GM12891 (cell line): ENCODE data around the gene TRIM50.

Source experiments
- PAX5 ChIP-seq: IDR thresholded peaks from 2 replicates; pipeline ENCODE4 v1.6.1; 2011; ENCODE audit warnings: low read length, moderate library complexity, mild to moderate bottlenecking; ENCODE audit not compliant: insufficient read depth, severe bottlenecking
- POLR2A ChIP-seq: IDR thresholded peaks from 2 replicates; pipeline ENCODE4 v1.6.1; 2011; ENCODE audit warnings: low read depth, low read length, control low read depth
- POLR2AphosphoS5 ChIP-seq: IDR thresholded peaks from 2 replicates; pipeline ENCODE4 v1.6.1; 2011; ENCODE audit warnings: low read depth, low read length, control low read depth
- POU2F2 ChIP-seq: IDR thresholded peaks from 2 replicates; pipeline ENCODE4 v1.6.1; 2011; ENCODE audit warnings: low read depth, mild to moderate bottlenecking, control low read depth, low read length, moderate library complexity
- SPI1 ChIP-seq: IDR thresholded peaks from 2 replicates; pipeline ENCODE4 v1.6.1; 2011; ENCODE audit warnings: low read depth, low read length, control low read depth
- TAF1 ChIP-seq: IDR thresholded peaks from 2 replicates; pipeline ENCODE4 v1.6.1; 2011; ENCODE audit warnings: low read depth, low read length, control low read depth

DNA sequence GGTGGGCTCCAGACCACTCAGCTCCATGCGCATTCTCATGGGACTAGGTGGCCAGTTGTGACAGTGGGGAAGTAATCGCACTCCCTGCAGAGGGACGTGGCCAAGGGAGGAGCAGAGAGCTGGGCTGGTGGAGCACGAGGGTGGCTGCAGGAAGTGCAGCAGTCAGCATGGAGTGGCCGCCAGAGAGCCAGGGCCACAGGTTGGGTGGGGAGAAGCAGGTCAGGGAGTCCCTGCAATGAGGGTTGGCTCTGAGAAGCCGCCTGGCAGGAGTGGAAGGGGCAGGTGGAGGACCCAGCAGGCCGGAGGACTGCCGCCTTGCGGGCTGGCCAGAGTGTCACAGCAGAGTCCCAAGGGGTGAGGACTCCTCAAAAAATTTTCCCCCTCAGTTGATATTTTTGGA is 26.3 kb upstream of the TRIM50 start:
- TF ChIP-seq POLR2A = no peak
- TF ChIP-seq POLR2AphosphoS5 = no peak
- TF ChIP-seq TAF1 = no peak
- no peak for TF ChIP-seq POU2F2
- TF ChIP-seq PAX5 = no peak
- TF ChIP-seq SPI1 = no peak
